ENCODE measurements around the gene YEATS4.

The YEATS4 gene

GRCh38 chr12:69435644-69436043 is 76.1 kb downstream of the YEATS4 start:
- DNase-seq (ENCODE audit: low read depth): no peak

GRCh38 chr12:69437073-69437472 is 77.5 kb downstream of the YEATS4 start:
- DNase-seq (ENCODE audit: low read depth): no peak

GRCh38 chr12:69438539-69438938 is 79.0 kb downstream of the YEATS4 start:
- DNase-seq (ENCODE audit: low read depth): no peak

GRCh38 chr12:69440016-69440415 is 80.5 kb downstream of the YEATS4 start:
- DNase-seq (ENCODE audit: low read depth): no peak
